Esophagus squamous epithelium (tissue), 4 donors: Measurements from ENCODE around the gene TAF6.

Source experiments
- CTCF ChIP-seq, 6 experiments: fragments of 450-650 bp in 4 of 6; fragments of 200-600 bp in 2 of 6; sonication (generic) in 2 of 6; IDR thresholded peaks; one replicate each; pipeline ENCODE4 v1.5.1; 2016 to 2019; ENCODE audit warnings: antibody characterized with exemption in 6 of 6, mild to moderate bottlenecking in 4 of 6, moderate library complexity in 4 of 6
- POLR2A ChIP-seq, 4 donors: fragments of 450-650 bp; IDR thresholded peaks; one replicate each; pipeline ENCODE4 v1.6.1; 2017; ENCODE audit warnings: antibody characterized with exemption in 4 of 4, mild to moderate bottlenecking in 4 of 4, moderate library complexity in 3 of 4

- TF ChIP-seq CTCF (IDR thresholded peaks at IDR 0.05) = no peak
- no peak for TF ChIP-seq POLR2A (IDR thresholded peaks at IDR 0.05)
These were observed 55.0 kb downstream of the TAF6 start for GRCh38 chr7:100064162-100064561.
